Measurements from ENCODE around the gene SIRPA.

The SIRPA gene

DNA sequence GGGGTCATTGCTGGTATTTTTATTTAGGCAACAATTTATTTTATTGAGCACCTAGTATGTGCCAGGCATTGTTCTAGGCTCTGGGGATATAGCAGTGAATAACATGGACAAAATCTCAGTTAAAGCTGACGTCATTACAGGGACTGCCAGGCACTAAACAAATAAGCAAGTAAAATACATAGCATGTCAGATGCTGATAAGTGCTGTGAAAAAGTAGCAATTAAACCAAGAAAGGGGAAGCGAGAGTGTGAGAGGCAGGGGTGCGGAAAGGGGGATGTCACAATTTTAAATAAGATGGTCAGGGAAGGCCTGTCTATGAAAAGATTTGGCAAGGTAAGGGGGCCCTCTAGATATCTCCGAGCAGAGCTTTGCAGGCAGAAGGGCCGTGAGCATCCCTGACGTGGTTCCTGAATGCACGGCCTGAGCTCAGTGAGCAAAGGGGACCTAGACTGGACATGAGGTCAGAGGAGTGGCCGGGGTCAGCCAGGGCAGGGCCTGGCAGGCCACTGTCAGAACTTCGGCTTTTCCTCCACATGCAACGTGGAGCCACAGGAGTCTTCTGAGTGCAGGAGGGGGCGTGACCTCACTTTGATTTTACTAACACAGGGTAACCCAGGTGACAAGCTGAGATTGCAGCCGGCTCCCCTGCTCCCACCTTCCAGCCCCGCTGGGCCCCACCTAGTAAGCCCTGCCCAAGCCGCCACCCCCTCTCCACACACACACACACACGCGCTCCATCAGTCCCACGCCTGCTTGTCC lies 24.2 kb upstream of the SIRPA start:
- no peak for DNase-seq

DNA sequence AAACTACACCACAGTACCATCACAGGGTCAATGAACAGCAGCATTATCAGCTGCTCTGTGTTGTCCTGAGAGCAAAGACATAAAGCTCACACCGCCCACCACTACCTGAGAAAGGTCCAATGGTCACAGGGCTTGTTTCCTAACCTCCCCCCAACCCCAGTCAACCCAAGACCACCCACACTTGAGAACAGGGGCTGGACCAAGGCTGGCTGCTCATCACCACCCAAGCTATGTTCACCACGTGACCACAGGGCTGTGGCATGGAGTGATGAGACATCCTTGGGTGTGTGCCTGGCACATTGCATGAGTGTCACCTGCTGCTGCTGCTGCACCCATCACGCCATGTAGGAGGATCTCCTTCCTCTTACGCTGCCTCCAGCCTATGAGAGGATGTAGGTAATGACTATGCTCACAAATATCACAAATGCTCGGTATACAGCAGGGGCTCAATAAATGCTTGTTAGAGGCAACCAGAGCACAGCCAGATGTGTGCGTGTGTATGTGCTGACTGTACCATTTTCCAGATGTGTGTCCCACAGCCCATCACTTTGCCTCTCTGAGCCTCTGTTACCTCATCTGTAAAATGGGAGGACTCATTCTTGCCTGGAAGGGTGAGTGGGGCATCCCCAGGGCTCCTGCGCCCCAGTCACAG lies 23.3 kb upstream of the SIRPA start:
- no peak for DNase-seq

DNA sequence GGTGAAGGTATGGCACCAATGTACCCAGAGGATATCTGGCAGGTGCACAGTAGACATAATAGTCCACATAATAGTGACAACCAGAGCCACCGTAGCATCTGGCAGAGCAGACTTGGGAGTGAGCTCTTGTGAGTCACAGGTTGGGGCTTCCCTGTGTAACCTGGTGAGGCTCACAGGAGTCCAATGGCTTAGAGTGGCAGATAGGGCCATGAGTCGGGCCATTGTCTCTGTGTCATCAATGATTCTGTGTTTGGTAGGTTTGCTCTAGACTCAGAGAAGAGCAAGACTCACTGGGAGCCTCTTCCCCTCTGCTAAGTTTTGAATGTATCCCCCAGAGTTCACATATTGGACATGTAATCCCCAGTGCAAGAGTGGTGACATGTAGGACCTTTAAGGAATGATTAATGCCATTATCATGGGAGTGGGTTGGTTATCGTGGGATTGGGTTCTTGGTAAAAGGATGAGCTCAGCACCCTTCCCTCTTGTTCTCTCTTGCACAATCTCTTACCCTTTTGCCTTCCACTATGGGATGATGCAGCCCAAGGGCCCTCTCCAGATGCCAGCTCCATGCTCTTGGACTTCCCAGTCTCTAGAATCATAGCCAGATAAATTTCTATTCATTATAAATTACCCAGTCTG lies 22.6 kb upstream of the SIRPA start:
- DNase-seq: no peak

DNA sequence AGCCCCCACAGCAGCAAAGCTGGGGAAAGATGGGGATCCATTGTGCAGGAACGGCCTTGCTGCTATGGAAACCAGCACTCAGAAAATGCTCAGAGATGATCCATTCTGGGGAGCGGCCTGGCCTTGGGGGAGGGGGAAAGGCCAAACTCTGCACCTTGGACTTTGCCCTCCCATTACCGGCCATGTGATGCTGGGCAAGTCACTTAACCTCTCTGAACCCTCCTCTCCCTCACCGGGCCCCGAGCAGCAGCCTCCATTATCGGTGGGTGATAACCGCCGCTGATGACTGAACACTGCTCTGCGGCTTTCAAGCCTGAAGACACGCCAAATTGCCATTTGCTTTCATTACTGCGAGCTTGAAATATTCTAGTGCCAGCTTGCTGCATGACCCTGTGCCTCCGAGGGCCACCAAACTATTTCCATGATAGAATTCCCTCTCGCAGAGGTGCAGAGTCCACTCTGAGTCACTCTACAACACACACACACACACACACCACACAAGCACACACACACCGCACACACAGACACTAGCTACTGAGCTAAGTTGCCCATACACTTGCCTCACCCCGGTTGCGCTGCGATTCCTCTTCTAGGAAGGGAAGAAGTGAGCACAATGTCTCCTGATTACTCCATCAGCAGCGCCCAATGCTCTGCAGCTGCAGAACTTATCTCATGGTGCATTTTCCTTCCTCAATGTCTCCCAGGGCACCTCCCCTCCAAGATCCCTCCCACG lies 20.6 kb upstream of the SIRPA start:
- DNase-seq: no peak

DNA sequence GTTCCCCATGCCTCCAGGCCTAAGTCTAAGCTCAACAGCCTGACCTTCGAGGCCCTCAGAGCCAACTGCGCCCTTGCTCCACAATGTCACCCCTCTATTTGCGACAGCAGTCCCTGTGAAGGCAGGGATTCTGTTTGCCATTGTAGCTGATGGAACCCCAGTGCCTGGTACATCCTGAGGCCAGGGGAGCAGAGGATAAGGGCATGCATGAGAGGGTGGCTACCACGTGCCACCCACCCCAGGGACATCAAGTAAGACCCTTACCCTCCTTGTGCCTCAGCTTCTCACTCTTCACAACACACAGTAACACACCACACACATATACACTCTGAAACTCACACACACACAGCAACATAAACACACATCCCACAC lies 20.0 kb upstream of the SIRPA start:
- DNase-seq: no peak

DNA sequence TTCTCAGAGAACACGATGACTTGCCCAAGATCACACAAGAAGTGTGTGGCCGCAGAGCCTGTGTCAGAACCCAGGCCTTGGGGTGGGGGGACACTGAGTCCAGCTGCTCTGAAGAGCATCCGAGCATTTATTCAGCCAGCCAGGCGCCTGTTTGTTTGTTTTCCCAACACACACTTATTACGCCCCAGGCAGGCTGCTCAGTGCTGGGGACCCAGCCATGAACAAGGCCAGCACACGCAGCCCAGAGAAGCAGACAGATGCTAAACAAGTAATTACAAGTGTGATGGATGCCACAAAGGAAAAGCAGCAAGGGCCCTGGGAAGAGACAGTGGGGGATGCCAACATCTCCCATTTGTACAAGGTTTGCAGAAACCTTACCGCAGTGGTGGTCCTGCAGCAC lies 19.4 kb upstream of the SIRPA start:
- peak; percentile 77 for DNase-seq

DNA sequence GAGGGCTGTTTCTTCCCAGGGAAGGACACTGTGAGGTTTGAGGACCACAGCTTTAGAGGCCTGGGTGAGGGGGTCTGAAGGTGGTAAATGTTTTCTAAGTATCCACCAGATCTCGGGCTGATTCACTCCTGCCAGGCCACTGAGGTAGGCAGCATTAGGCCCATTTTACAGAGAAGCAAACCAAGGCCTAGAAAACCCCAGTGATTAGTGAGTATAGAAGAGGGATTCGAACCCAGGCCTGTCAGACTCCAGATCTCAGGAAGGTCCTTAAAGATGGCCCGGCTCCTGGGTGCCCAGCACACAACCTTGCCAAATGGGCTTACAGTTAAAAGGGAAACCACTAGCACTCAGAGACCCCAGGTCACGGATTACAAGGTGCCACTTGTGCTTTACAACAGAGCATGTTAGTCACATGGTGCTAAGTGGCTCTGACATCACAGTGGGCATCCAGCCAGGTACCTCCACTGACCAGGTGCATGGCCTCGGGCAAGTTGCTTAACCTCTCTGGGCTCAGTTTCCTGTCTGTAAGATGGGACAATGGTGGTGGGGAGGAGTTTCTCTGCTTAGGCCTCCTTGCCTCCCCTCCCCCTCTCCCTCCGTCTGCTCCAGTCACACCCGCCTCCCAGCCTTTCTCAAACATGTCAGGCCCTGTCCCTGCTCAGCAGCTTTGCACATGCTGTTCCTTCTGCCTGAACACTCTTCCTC lies 18.8 kb upstream of the SIRPA start:
- DNase-seq: peak; percentile 14

DNA sequence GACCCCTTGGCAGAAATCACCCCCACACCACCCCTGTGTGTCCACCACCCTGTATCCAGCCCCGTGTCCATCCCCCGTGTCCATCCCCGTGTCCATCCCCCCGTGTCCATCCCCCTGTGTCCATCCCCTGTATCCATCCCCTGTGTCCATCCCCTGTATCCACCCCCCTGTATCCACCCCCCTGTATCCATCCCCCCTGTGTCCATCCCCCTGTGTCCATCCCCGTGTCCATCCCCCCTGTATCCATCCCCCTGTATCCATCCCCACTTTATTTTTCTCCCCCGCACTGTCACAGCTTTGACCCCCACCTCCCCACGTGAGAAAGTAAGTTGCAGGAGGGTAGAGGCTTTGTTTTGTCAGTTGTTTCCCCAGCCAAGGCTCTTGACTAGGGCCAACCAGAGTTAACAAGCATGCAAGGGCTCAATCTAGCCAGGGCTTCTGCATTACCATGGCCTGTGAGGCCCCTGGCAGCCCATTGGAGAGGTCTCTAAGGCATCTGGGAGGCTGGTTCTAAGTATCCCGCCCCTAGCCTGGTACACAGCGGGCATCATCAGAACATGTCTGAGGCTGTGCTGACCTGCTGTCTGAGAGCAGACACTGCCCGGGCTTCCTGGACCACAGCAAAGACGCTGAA lies 18.1 kb upstream of the SIRPA start:
- no peak for DNase-seq

DNA sequence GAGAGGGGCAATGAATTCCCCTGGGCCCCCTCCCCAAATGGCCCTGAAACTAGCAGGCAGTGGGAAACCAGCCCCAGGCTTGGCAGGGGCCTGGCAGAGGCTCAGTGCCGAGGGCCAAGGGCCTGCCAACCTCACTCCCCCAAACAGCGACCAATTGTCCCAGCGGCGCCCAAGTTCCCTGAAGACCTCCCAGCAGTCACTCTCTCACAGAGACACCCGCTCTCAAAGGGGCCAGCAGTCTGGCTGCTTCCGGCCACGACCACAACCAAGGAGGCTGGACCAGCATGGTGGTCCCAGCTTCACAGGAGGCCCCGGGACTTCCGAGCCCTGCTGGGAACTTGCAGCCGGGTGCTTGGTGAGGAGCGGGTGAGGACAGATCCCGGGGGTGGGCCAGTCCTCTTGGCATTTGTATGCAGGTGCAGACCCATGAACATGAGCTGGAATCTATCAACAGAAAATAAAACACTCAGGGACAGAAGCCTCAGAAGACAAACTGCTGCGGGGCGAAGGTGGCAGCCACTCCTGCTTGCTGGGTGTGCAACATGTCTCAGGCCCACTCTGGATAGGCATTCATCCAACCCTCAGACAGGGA lies 17.5 kb upstream of the SIRPA start:
- no peak for DNase-seq

DNA sequence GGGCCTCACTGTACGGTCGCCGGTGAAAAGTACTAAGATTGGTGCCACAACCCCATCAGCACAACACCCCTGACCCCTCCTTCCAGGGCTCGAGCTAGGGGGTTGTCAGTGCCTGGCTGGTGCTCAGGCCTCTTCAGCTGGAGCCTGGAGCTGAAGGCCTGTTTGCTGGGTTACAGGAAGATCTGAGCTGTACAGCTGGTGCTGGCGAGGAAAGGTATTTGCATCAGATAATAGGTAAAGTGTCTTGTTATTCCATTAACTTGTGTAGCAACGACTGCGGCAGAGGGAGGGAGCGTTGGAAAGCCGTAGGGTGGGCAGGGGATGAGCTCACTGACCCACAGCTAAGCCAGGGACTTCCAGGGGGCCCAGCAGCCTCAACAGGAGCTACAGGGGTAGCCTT lies 15.8 kb upstream of the SIRPA start:
- DNase-seq: no peak

DNA sequence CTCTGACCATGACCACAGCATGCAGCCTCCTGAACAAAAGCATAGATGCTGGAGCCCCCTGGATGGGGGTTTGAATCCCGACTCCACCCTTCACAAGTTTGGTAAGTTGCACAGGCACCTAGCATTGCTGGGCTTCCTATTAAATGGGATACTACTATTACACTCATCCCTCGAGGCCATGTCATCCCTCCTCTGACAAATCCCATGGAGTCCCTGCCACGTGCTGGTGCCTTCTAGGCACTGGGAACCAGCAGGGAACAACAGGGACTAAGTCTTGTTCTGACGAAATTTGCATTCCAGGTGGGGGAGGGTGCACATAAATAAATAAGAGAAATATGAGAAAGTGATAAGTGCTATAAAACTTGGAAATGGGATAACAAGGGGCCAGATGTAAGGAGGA lies 15.3 kb upstream of the SIRPA start:
- no peak for DNase-seq

DNA sequence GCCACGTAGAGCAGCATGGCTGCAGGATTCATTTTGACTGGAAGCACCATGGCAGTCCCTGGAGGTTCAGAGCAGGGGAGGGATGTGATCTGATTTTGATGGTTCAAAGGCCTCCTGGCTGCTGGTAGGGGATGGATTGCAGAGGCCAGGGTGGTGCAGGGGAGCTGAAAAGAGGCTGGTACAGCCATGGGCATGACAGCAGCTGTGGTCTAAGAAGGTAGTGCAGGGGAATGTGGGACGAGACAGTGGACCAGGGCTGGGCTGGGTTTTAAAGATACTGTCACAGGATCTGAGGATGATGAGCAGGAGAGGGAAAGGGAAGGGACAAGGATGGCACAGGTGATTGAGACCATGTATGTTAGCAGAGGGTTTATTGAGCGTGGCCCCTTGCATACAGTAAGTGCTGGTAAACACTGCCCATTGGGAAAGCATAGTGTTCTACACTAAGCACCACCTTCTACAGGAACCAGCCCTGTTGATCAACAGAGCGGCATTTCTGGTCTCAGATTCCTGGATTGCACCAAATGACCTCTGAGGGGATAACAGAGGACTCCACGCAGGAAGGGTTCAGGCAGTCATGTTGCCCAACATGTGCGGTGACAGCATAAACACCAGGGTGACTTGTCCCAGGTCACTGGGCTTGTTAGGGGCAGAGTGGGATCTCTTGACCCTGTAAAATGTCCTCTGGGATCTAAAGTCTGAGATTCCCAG lies 14.5 kb upstream of the SIRPA start:
- DNase-seq: no peak

DNA sequence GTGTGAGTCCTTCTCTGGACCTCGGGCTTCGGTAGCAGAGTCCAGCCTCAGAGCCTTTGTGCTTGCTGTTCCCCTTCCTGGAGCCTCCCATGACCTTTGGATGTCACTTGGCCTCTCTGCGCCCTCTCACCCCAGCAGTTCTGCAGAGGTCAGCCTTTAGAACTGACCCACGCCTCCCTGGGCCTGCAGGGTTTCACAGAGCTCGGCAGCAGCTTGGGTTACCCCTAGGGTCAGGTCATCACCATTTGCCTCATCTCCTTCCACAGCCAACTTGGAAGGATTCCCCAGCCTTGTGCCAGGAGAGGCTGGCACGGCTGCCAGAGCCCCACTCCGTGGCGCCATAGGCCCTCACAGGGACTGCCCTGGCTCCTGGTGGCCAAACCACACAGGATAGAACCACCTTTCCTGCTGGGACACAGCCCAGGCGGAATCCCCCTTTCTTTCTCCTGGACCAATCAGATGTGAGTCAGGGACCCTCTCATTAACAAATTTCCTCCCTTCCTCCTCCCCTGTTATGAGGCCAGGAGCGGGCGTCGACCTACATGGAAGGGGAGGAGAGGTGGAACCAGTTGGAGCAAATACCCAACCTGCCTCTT lies 13.9 kb upstream of the SIRPA start:
- no peak for DNase-seq

DNA sequence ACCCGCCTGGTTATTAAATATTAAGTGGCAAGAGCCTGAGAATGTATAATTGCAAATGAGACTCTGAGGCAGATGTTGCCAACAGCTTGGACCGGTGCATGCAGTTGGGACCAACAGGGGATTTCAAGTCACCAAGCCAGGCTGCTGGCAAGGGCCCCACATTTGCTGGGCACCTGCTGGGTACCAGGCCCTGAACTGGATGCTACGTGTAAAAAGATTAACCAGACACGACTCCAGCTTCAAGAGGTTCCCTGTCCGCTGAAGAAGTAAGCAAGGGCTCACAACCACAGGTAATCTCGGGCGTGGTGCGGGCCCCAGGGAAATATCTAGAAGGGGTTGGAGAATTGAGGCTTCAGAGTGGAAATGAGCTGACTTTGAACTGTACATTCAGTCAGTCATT lies 13.2 kb upstream of the SIRPA start:
- DNase-seq: no peak

DNA sequence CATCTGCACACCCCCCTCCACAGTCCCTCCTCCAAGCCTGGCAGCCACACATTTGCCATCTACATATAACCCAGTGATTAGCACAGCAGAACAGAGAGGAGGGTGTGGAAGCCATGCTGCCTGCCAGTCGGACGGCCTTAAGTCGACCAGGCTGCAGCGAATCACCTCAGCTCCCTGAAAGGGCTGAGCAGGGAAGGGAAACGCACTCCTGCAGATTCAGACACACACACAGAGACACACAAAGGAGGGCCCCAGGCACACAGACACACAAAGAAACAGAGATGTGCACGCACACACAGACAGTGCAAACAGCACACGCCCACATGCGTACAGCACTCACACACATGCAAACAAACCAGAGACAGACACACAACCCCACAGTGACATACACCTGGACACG lies 11.2 kb upstream of the SIRPA start:
- no peak for DNase-seq

DNA sequence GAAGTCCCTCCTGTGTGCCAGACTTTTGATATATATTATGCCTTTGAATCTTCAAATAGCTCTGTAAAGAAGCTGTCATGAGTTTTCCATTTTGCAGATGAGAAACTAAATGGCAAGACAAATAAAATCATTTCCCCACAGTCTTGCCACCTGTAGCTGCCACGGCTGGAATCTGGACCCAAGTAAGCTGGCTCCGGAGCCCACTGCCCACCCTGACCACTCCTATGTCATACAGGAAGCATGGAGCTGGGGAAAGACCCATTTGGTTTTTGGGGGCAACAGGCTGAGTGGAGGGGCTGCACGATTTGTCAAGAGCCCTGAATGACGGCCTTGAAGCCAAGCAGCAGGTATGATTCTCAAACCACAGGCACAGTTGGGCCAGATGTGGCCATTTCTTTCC lies 10.0 kb upstream of the SIRPA start:
- DNase-seq: no peak

DNA sequence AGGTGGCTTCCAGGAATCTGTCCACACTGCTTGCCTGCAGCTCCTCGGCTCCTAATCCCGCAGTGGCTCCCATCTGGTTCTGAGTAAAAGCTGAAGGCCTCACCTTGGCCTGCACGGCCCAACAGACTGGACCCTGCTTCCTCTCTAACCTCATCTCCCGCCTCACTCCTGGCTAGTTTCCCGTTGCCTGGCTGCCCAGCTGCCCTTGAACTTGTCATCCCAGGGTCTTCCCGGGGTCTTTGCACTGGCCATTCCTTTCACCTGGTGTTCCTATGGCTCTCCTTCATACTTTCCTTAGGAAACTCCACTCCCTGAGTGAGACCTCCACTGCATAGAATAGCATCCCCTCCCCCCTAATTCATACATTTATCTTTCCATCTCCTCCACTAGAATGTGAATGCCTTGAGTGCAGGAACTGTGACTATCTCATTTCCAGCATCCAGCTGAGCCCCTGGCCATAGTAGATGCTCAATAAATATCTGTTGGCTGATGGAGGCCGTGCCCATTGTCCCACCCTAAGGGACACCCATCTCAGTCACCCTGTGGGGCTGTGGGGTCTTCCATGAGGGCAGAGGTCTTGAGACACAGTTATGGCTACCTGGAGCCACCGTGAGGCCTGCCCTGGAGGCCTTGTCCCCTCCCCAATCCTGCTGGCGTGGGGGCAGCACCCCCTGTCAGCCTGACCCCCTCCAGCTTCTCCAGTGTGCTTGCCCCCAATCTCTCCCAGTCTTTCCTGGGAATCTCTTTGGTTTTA lies 9.1 kb upstream of the SIRPA start:
- DNase-seq: no peak

DNA sequence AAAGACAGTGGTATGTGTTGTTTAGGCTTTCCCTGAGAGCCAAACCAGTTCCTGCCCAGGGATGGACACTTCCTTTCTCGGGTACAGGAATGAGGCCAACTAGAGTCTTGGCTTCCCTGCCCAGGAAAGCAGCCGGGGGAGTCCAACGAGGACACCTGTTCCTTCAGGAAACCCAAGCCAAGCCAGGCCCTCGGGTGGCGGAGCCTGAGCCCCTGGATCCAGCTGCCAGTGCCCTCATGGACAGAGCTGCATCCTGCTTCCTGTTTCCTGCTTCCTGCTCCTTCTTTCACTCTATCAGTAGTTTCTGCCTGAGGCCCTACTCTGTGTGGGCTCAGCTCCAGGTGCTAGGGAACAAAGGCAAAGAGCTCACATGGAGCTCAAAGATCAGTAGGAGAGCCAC lies 7.9 kb upstream of the SIRPA start:
- no peak for DNase-seq

DNA sequence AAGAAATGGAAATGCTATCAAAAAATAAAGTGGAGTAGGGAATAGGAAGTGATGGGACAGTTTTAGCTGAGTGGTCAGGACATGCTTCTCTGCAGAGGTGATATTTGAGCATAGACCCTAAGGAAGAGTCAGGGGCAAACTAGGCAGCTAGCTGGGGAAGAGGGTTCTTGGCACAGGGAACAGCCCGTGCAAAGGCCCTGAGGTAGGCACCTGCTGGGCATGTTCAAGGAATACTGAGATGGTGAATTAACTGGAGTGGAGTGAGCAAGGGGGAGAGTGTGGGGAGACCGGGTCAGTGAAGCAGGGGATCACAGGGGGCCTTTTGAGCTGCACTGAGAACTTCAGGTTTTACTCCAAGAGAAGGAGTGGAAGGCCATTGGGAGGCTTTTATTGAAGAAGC lies 7.5 kb upstream of the SIRPA start:
- DNase-seq: no peak

DNA sequence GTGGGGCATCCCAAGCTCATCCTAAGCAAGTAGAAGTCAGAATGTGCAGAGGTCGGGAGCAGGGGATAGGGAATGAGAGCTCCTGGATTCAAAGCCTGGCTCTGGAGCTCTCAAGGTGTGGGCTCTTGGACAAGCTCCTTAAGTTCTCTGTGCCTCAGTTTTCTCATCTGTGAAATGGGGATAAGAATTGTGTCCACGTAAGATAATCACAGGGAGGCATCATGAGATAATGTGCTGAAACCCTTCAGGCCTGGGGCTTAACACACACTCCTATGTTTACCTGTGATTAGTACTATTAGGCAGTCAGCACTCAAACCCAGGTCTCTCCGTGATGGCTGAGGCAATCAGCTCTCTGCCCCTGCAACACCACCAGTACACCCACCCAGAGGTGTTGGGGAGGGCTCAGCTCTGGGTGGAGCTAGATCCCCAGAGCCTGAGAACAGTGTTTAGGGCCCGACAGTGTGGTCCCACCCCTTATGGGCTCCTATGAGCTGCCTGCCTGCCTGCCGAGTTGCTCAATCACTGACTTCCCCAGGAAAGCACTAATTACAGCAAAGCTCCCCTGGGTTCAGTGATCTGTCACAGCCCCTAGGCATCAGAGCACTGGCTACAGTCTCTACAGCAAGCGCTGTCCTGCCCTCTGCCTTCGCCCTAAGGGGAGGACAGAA lies 6.3 kb upstream of the SIRPA start:
- no peak for DNase-seq
